Mesothelial cell of epicardium (in vitro differentiated cells): ENCODE data around the gene NOTCH1. TPM values are rescaled to one million over a fixed set of nuclear protein-coding genes. Genes with fewer than 3 reads are reported as not detected.
A peak's percentile ranks its signal among the peaks of the same experiment; 100 is the strongest.

Experiments
- DNase-seq, 2 experiments: peaks; one replicate each; pipeline ENCODE4 v3.0.0; 2021; ENCODE audit warnings: low spot score in 2 of 2; ENCODE audit not compliant: unreplicated experiment in 2 of 2
- H3K27ac Mint-ChIP-seq: 2 replicates; pipeline ENCODE4 v1.8.0; 2021; ENCODE audit warnings: mixed read lengths
- H3K27me3 Mint-ChIP-seq: 2 replicates; pipeline ENCODE4 v1.8.0; 2021; ENCODE audit warnings: low read depth, mixed read lengths
- H3K36me3 Mint-ChIP-seq: 2 replicates; pipeline ENCODE4 v1.8.0; 2021; ENCODE audit warnings: mixed read lengths
- H3K4me1 Mint-ChIP-seq: 2 replicates; pipeline ENCODE4 v1.8.0; 2021; ENCODE audit warnings: mixed read lengths
- H3K4me3 Mint-ChIP-seq: 2 replicates; pipeline ENCODE4 v1.8.0; 2021; ENCODE audit warnings: mild to moderate bottlenecking, moderate library complexity, mixed read lengths
- H3K9me3 Mint-ChIP-seq: 2 replicates; pipeline ENCODE4 v1.8.0; 2021; ENCODE audit warnings: mixed read lengths
- CTCF ChIP-seq: fragments of 200-600 bp; sonication (generic); IDR thresholded peaks from one replicate; pipeline ENCODE4 v1.5.0; 2021; ENCODE audit warnings: antibody characterized with exemption; ENCODE audit not compliant: unreplicated experiment
- total RNA-seq: library from RNA; stranded (reverse); gene quantifications from 3 replicates; pipeline ENCODE4 v1.2.1, GENCODE V29; 2021

Gene NOTCH1
- total RNA-seq, 1 donor from 2014 or later: 107 TPM

GRCh38 chr9:136551401-136552116, 5.7 kb upstream of the NOTCH1 start:
- peak in 1 of 2 experiments; percentile 69 for DNase-seq
- Mint-ChIP-seq H3K9me3 (no peaks in the 10 kb centered on the region), H3K27me3 (no peaks in the 10 kb centered on the region), H3K4me3 (peak overlapping the region; percentile 33), H3K4me1 (peaks cover 78% of the 10 kb centered on the region), H3K36me3 (no peaks in the 10 kb centered on the region), H3K27ac (peak overlapping the region; percentile 97)
- TF ChIP-seq CTCF: no peak

GRCh38 chr9:136550439-136551289, 4.8 kb upstream of the NOTCH1 start:
- H3K27me3 Mint-ChIP-seq: no peaks in the 10 kb centered on the region
- H3K9me3 Mint-ChIP-seq: no peaks in the 10 kb centered on the region
- DNase-seq: no peak
- peak overlapping the region; percentile 97 for H3K27ac Mint-ChIP-seq
- H3K4me1 Mint-ChIP-seq: peaks cover 76% of the 10 kb centered on the region
- no peaks in the 10 kb centered on the region for H3K36me3 Mint-ChIP-seq
- H3K4me3 Mint-ChIP-seq: no peak overlapping the region
- no peak for TF ChIP-seq CTCF

- peaks cover 68% of the 10 kb centered on the region for H3K4me1 Mint-ChIP-seq
- no peak for TF ChIP-seq CTCF
- H3K27ac Mint-ChIP-seq: peak overlapping the region; percentile 75
- H3K4me3 Mint-ChIP-seq: no peak overlapping the region
- no peaks in the 10 kb centered on the region for H3K27me3 Mint-ChIP-seq
- no peaks in the 10 kb centered on the region for H3K36me3 Mint-ChIP-seq
- no peaks in the 10 kb centered on the region for H3K9me3 Mint-ChIP-seq
- DNase-seq: no peak
Measured at GRCh38 chr9:136549010-136549980, 3.4 kb upstream of the NOTCH1 start.

- Mint-ChIP-seq H3K4me3 (no peak overlapping the region), H3K36me3 (no peaks in the 10 kb centered on the region), H3K4me1 (peaks cover 66% of the 10 kb centered on the region), H3K9me3 (no peaks in the 10 kb centered on the region), H3K27ac (peak overlapping the region; percentile 95), H3K27me3 (no peaks in the 10 kb centered on the region)
- TF ChIP-seq CTCF: no peak
- DNase-seq: no peak
Measured at GRCh38 chr9:136547508-136548215, 1.8 kb upstream of the NOTCH1 start.
